HEK293 (cell line): ENCODE data around the gene KIAA1958.

Source experiments
- CTCF ChIP-seq: fragments of 450-650 bp; formaldehyde crosslinking; IDR thresholded peaks from 2 replicates; pipeline ENCODE4 v1.5.1; 2016; ENCODE audit warnings: missing biosample characterization, missing genetic modification characterization
- KLF16 ChIP-seq: fragments of 450-650 bp; formaldehyde crosslinking; IDR thresholded peaks from 2 replicates; pipeline ENCODE4 v1.5.1; 2017; ENCODE audit warnings: missing biosample characterization, missing genetic modification characterization
- SETDB1 ChIP-seq: IDR thresholded peaks from one replicate; pipeline ENCODE4 v1.6.1; 2017; ENCODE audit warnings: mild to moderate bottlenecking, low read length, moderate library complexity, mixed read lengths; ENCODE audit not compliant: insufficient read length
- ZNF24 ChIP-seq: fragments of 450-650 bp; formaldehyde crosslinking; IDR thresholded peaks from 2 replicates; pipeline ENCODE4 v1.5.1; 2016; ENCODE audit warnings: missing biosample characterization, missing genetic modification characterization
- ZNF501 ChIP-seq: fragments of 450-650 bp; formaldehyde crosslinking; IDR thresholded peaks from 2 replicates; pipeline ENCODE4 v1.5.1; 2016; ENCODE audit warnings: missing biosample characterization, missing genetic modification characterization
- ZNF704 ChIP-seq: fragments of 450-650 bp; formaldehyde crosslinking; IDR thresholded peaks from 2 replicates; pipeline ENCODE4 v1.5.1; 2016; ENCODE audit warnings: missing biosample characterization, missing genetic modification characterization

- TF ChIP-seq ZNF704 (tag by site-specific recombination) (no peak), KLF16 (tag by site-specific recombination) (no peak), ZNF24 (tag by site-specific recombination) (no peak), CTCF (no peak), ZNF501 (tag by site-specific recombination) (no peak), SETDB1 (no peak)
Observed at GRCh38 chr9:112495614-112496013, 9.0 kb downstream of the KIAA1958 start.
